OCI-LY7 (cell line): ENCODE measurements around the gene KIF22. TPM values are rescaled to one million over a fixed set of nuclear protein-coding genes. Genes with fewer than 3 reads are reported as not detected.

Experiments
- BruUV-seq: library from RNA; stranded (reverse); fragments of 400-500 nt; replicated peaks from 2 replicates; lab custom pipeline; 2021; lab: Mats Ljungman, UMichigan
- CTCF ChIA-PET: fragments of 300-600 bp; sonication (Branson Sonifier 250); formaldehyde crosslinking; loops from one replicate; lab custom pipeline; 2022; ENCODE audit warnings: antibody characterized with exemption; ENCODE audit not compliant: unreplicated experiment; lab: Charles Lee
- POLR2A ChIA-PET: fragments of 300-600 bp; sonication (Branson Sonifier 250); formaldehyde crosslinking; loops from one replicate; lab custom pipeline; 2022; ENCODE audit warnings: antibody characterized with exemption; lab: Charles Lee
- DNase-seq: peaks from one replicate; pipeline ENCODE4 v3.0.0-alpha.2; 2015; ENCODE audit warnings: low spot score
- H2AFZ ChIP-seq: fragments of 200-600 bp; sonication (generic), shearing (Covaris generic); 2 replicates; pipeline ENCODE4 v1.6.1; 2014; ENCODE audit warnings: mild to moderate bottlenecking, antibody characterized with exemption, low read length, moderate library complexity
- H3K27ac ChIP-seq: fragments of 200-600 bp; sonication (generic); 2 replicates; pipeline ENCODE4 v1.5.1; 2014; ENCODE audit warnings: mixed run types, low read depth, mild to moderate bottlenecking, moderate library complexity, low read length, inconsistent platforms; ENCODE audit not compliant: poor library complexity, severe bottlenecking
- H3K36me3 ChIP-seq: fragments of 200-600 bp; sonication (generic); 2 replicates; pipeline ENCODE4 v1.6.1; 2014; ENCODE audit warnings: mild to moderate bottlenecking, antibody characterized with exemption, low read length, moderate library complexity, mixed read lengths; ENCODE audit not compliant: insufficient read depth
- H3K4me1 ChIP-seq: fragments of 200-600 bp; sonication (generic); 2 replicates; pipeline ENCODE4 v1.5.1; 2014; ENCODE audit warnings: mild to moderate bottlenecking, low read length; ENCODE audit not compliant: insufficient read depth, poor library complexity, severe bottlenecking
- H3K4me2 ChIP-seq: fragments of 200-600 bp; sonication (generic); 2 replicates; pipeline ENCODE4 v1.6.1; 2014; ENCODE audit warnings: mild to moderate bottlenecking, low read length
- H3K4me3 ChIP-seq: fragments of 200-600 bp; sonication (generic); 2 replicates; pipeline ENCODE4 v1.5.1; 2014; ENCODE audit warnings: mild to moderate bottlenecking, low read depth, low read length; ENCODE audit not compliant: poor library complexity, severe bottlenecking
- H3K79me2 ChIP-seq: fragments of 200-600 bp; sonication (generic); 2 replicates; pipeline ENCODE4 v1.6.1; 2016; ENCODE audit warnings: low read depth, mild to moderate bottlenecking, low read length, moderate library complexity, mixed read lengths; ENCODE audit not compliant: insufficient read depth
- H3K9me2 ChIP-seq: fragments of 200-600 bp; sonication (generic); 2 replicates; pipeline ENCODE4 v1.6.1; 2016; ENCODE audit warnings: mild to moderate bottlenecking, low read length, mixed read lengths; ENCODE audit not compliant: insufficient read depth
- H3K9me3 ChIP-seq: fragments of 200-600 bp; sonication (generic); 2 replicates; pipeline ENCODE4 v1.6.1; 2014; ENCODE audit warnings: mild to moderate bottlenecking, mixed run types, low read length, mixed read lengths
- H4K20me1 ChIP-seq: fragments of 200-600 bp; sonication (generic); 2 replicates; pipeline ENCODE4 v1.6.1; 2014; ENCODE audit warnings: mild to moderate bottlenecking, antibody characterized with exemption, low read length, moderate library complexity, mixed read lengths; ENCODE audit not compliant: insufficient read depth
- CTCF ChIP-seq: fragments of 200-600 bp; sonication (generic); conservative IDR thresholded peaks from 2 replicates; pipeline ENCODE4 v1.5.1; 2014; ENCODE audit warnings: mild to moderate bottlenecking, antibody characterized with exemption, low read length, moderate library complexity, mixed read lengths
- EZH2phosphoT487 ChIP-seq: fragments of 200-600 bp; sonication (generic); IDR thresholded peaks from 2 replicates; pipeline ENCODE4 v1.6.1; 2018; ENCODE audit warnings: low read depth, borderline replicate concordance, mild to moderate bottlenecking, mixed run types, antibody characterized with exemption, low read length, moderate library complexity, mixed read lengths
- intact Hi-C: fragments of 100-400 bp; cut with micrococcal nuclease; formaldehyde crosslinking; loops from one replicate; pipeline ENCODE4 v1.10.0; 2022; ENCODE audit not compliant: unreplicated experiment
- total RNA-seq, 2 experiments: library from RNA; depleted of rRNA in 1 of 2; stranded (reverse); fragments of >200 nt in 1 of 2; shearing (Covaris generic) in 1 of 2; gene quantifications; 2 replicates each; pipeline ENCODE4 v1.2.3, GENCODE V29; 2014 to 2022

The KIF22 gene
- total RNA-seq, 2 experiments from 2014 or later: 232 to 339 TPM

GRCh38 chr16:29808219-29808900, 17.8 kb downstream of the KIF22 start:
- ChIA-PET CTCF (interaction anchor here (1.1 kb wide), 1 partner anchor 40 kb away, joined by 3 read pairs; no protein-coding TSS in a partner anchor), POLR2A (interaction anchor here (0.6 to 2.2 kb wide), 8 partner anchors 10 to 165 kb away, joined by 3 to 6 read pairs (median 3); partner anchors contain the start of genes KIF22, MVP and TAOK2)
- peak overlapping the region; percentile 88 for H3K27ac ChIP-seq
- peak overlapping the region; percentile 93 for H3K4me2 ChIP-seq
- H3K4me3 ChIP-seq: peak overlapping the region; percentile 83
- H3K4me1 ChIP-seq: peaks cover 56% of the 10 kb centered on the region
- H3K9me3 ChIP-seq: no peaks in the 10 kb centered on the region
- H2AFZ ChIP-seq: no peak overlapping the region
- peaks cover 18% of the 10 kb centered on the region for H4K20me1 ChIP-seq
- no peaks in the 10 kb centered on the region for H3K9me2 ChIP-seq
- TF ChIP-seq EZH2phosphoT487: no peak
- no peak for TF ChIP-seq CTCF
- intact Hi-C loops: loop anchor here (5.0 kb wide), 1 partner anchor 189 kb away; the partner anchor contains the start of genes HIRIP3 and INO80E
- peaks cover 15% of the 10 kb centered on the region; the same call in 1 of the 2 replicates for H3K79me2 ChIP-seq
- no TSS peak for BruUV-seq
- DNase-seq: no peak
- H3K36me3 ChIP-seq: peaks cover 61% of the 10 kb centered on the region

GRCh38 chr16:29809031-29809747, 18.6 kb downstream of the KIF22 start:
- no peaks in the 10 kb centered on the region for H3K9me2 ChIP-seq
- no peak for DNase-seq
- H4K20me1 ChIP-seq: peaks cover 18% of the 10 kb centered on the region
- peaks cover 52% of the 10 kb centered on the region for H3K36me3 ChIP-seq
- no peak overlapping the region for H2AFZ ChIP-seq
- H3K4me1 ChIP-seq: peaks cover 48% of the 10 kb centered on the region
- TF ChIP-seq EZH2phosphoT487: no peak
- TF ChIP-seq CTCF: no peak
- H3K27ac ChIP-seq: peak overlapping the region; percentile 16
- no peaks in the 10 kb centered on the region for H3K9me3 ChIP-seq
- peaks cover 15% of the 10 kb centered on the region; the same call in 1 of the 2 replicates for H3K79me2 ChIP-seq
- intact Hi-C loops: loop anchor here (5.0 kb wide), 1 partner anchor 188 kb away; the partner anchor contains the start of genes HIRIP3 and INO80E
- ChIA-PET POLR2A (interaction anchor here (0.6 kb wide), 1 partner anchor 130 kb away, joined by 3 read pairs; no protein-coding TSS in a partner anchor), CTCF (no interaction called here)
- no TSS peak for BruUV-seq
- H3K4me3 ChIP-seq: peak overlapping the region; percentile 83
- peak overlapping the region; percentile 93 for H3K4me2 ChIP-seq
